ENCODE measurements around the gene SMLR1.

DNA sequence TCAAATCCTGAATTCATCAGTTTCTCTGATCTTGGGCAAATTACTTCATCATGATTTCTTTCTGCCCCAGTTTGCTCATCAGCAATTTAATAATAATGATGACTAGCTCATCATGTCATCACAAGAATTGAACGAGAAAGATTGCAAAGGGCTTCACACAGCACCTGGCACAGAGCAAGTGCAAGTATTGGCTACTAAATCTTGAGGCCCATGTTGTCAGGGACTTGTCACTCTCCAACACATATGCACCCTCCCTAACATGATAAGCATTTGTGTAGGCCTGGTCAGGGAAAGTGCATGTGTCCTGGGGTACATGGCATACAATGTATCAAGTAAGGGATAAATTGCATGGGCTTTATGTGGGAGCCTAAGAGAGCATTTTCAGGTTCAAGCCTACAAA, 6.4 kb downstream of the SMLR1 start:
- TF ChIP-seq, protein P1, sequence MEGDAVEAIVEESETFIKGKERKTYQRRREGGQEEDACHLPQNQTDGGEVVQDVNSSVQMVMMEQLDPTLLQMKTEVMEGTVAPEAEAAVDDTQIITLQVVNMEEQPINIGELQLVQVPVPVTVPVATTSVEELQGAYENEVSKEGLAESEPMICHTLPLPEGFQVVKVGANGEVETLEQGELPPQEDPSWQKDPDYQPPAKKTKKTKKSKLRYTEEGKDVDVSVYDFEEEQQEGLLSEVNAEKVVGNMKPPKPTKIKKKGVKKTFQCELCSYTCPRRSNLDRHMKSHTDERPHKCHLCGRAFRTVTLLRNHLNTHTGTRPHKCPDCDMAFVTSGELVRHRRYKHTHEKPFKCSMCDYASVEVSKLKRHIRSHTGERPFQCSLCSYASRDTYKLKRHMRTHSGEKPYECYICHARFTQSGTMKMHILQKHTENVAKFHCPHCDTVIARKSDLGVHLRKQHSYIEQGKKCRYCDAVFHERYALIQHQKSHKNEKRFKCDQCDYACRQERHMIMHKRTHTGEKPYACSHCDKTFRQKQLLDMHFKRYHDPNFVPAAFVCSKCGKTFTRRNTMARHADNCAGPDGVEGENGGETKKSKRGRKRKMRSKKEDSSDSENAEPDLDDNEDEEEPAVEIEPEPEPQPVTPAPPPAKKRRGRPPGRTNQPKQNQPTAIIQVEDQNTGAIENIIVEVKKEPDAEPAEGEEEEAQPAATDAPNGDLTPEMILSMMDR (IDR thresholded peaks at IDR 0.05), result no peak
- no peak for TF ChIP-seq ZFX (IDR thresholded peaks at IDR 0.05; ENCODE audit: borderline replicate concordance)

All from 22Rv1 (cell line).